Measurements from ENCODE around the gene MROH2A. TPM values are rescaled to one million over a fixed set of nuclear protein-coding genes. Genes with fewer than 3 reads are reported as not detected.

The MROH2A gene
- total and polyA plus RNA-seq, 4 donors: 0.08 to 0.28 (median 0.09) TPM; not detected in 1

GRCh38 chr2:233769260-233769659 is 8.9 kb upstream of the MROH2A start:
- 95% methylated on average over 9 of the region's 9 CpGs for WGBS
- Histone ChIP-seq H3K27ac (ENCODE audit: low read depth in 1 of 2, low read length in 2 of 2) (no peak overlapping the region), H3K27me3 (ENCODE audit: control insufficient read depth in 4 of 4, insufficient read depth in 4 of 4, low read length in 3 of 4) (no peaks in the 10 kb centered on the region), H3K9me3 (ENCODE audit: control insufficient read depth in 4 of 4, low read length in 3 of 4) (no peaks in the 10 kb centered on the region), H3K4me1 (ENCODE audit: control insufficient read depth in 4 of 4, insufficient read depth in 4 of 4, low read length in 3 of 4) (peaks cover 0 to 8% (median 3%) of the 10 kb centered on the region in 4 donors), H3K4me3 (ENCODE audit: low read depth in 1 of 3, low read length in 3 of 3) (no peak overlapping the region), H3K9ac (ENCODE audit: low read depth in 1 of 2, low read length in 2 of 2) (no peak overlapping the region), H3K36me3 (ENCODE audit: control insufficient read depth in 4 of 4, insufficient read depth in 3 of 4, low read depth in 1 of 4, low read length in 3 of 4) (peaks cover 6 to 49% (median 40%) of the 10 kb centered on the region in 4 donors)
- DNase-seq (ENCODE audit: low spot score): no peak
- no peak for TF ChIP-seq REST (IDR thresholded peaks at IDR 0.05)
- TF ChIP-seq, protein P1, sequence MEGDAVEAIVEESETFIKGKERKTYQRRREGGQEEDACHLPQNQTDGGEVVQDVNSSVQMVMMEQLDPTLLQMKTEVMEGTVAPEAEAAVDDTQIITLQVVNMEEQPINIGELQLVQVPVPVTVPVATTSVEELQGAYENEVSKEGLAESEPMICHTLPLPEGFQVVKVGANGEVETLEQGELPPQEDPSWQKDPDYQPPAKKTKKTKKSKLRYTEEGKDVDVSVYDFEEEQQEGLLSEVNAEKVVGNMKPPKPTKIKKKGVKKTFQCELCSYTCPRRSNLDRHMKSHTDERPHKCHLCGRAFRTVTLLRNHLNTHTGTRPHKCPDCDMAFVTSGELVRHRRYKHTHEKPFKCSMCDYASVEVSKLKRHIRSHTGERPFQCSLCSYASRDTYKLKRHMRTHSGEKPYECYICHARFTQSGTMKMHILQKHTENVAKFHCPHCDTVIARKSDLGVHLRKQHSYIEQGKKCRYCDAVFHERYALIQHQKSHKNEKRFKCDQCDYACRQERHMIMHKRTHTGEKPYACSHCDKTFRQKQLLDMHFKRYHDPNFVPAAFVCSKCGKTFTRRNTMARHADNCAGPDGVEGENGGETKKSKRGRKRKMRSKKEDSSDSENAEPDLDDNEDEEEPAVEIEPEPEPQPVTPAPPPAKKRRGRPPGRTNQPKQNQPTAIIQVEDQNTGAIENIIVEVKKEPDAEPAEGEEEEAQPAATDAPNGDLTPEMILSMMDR (IDR thresholded peaks at IDR 0.05; ENCODE audit: low read depth, low read length, missing input control): no peak
- no peak for TF ChIP-seq GABPA (IDR thresholded peaks at IDR 0.05 in 1 of 2, conservative IDR thresholded peaks at IDR 0.05 in 1 of 2)
- TF ChIP-seq FOXA1 (IDR thresholded peaks at IDR 0.05): no peak
- no peak for TF ChIP-seq TAF1 (conservative IDR thresholded peaks at IDR 0.05)
- TF ChIP-seq FOXA2 (IDR thresholded peaks at IDR 0.05): no peak
- no peak for TF ChIP-seq EGR1 (IDR thresholded peaks at IDR 0.05; ENCODE audit: low read depth in 2 of 2)
- no peak for TF ChIP-seq NR2F2 (IDR thresholded peaks at IDR 0.05)
- TF ChIP-seq, protein P2, sequence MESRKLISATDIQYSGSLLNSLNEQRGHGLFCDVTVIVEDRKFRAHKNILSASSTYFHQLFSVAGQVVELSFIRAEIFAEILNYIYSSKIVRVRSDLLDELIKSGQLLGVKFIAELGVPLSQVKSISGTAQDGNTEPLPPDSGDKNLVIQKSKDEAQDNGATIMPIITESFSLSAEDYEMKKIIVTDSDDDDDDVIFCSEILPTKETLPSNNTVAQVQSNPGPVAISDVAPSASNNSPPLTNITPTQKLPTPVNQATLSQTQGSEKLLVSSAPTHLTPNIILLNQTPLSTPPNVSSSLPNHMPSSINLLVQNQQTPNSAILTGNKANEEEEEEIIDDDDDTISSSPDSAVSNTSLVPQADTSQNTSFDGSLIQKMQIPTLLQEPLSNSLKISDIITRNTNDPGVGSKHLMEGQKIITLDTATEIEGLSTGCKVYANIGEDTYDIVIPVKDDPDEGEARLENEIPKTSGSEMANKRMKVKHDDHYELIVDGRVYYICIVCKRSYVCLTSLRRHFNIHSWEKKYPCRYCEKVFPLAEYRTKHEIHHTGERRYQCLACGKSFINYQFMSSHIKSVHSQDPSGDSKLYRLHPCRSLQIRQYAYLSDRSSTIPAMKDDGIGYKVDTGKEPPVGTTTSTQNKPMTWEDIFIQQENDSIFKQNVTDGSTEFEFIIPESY (IDR thresholded peaks at IDR 0.05): no peak
- TF ChIP-seq JUND (IDR thresholded peaks at IDR 0.05): no peak
- TF ChIP-seq ATF3 (IDR thresholded peaks at IDR 0.05): no peak
- TF ChIP-seq RXRA (IDR thresholded peaks at IDR 0.05): no peak
- no peak for TF ChIP-seq MAX (IDR thresholded peaks at IDR 0.05)

DNA sequence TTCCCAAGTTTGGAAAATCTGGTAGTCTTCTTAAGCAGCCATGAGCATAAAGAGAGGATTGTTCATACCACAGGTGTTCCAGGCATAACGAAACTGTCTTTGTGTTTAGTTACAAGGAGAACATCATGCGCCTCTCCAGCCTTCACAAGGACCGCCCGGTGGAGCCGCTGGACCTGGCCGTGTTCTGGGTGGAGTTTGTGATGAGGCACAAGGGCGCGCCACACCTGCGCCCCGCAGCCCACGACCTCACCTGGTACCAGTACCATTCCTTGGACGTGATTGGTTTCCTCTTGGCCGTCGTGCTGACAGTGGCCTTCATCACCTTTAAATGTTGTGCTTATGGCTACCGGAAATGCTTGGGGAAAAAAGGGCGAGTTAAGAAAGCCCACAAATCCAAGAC is 6.0 kb upstream of the MROH2A start:
- Histone ChIP-seq H3K9me3 (ENCODE audit: control insufficient read depth in 4 of 4, low read length in 3 of 4) (no peaks in the 10 kb centered on the region), H3K9ac (ENCODE audit: low read depth in 1 of 2, low read length in 2 of 2) (no peak overlapping the region), H3K27ac (ENCODE audit: low read depth in 1 of 2, low read length in 2 of 2) (no peak overlapping the region), H3K4me1 (ENCODE audit: control insufficient read depth in 4 of 4, insufficient read depth in 4 of 4, low read length in 3 of 4) (no peaks in the 10 kb centered on the region), H3K36me3 (ENCODE audit: control insufficient read depth in 4 of 4, insufficient read depth in 3 of 4, low read depth in 1 of 4, low read length in 3 of 4) (peaks cover 6 to 49% (median 40%) of the 10 kb centered on the region in 4 donors), H3K4me3 (ENCODE audit: low read depth in 1 of 3, low read length in 3 of 3) (no peak overlapping the region), H3K27me3 (ENCODE audit: control insufficient read depth in 4 of 4, insufficient read depth in 4 of 4, low read length in 3 of 4) (no peaks in the 10 kb centered on the region)
- 95% methylated on average over 16 of the region's 16 CpGs for WGBS
- DNase-seq (ENCODE audit: low spot score): no peak
- TF ChIP-seq YY1 (IDR thresholded peaks at IDR 0.05) (no peak), EGR1 (IDR thresholded peaks at IDR 0.05; ENCODE audit: low read depth in 2 of 2) (no peak), RXRA (IDR thresholded peaks at IDR 0.05) (no peak), MAX (IDR thresholded peaks at IDR 0.05) (no peak), HNF4G (IDR thresholded peaks at IDR 0.05) (no peak), FOXA1 (IDR thresholded peaks at IDR 0.05) (no peak), RAD21 (IDR thresholded peaks at IDR 0.05) (no peak), NR2F2 (IDR thresholded peaks at IDR 0.05) (no peak), TAF1 (conservative IDR thresholded peaks at IDR 0.05) (no peak), ATF3 (IDR thresholded peaks at IDR 0.05) (no peak), FOXA2 (IDR thresholded peaks at IDR 0.05) (no peak), HNF4A (conservative IDR thresholded peaks at IDR 0.05) (no peak), REST (IDR thresholded peaks at IDR 0.05) (no peak)
- TF ChIP-seq, protein P2 (IDR thresholded peaks at IDR 0.05): no peak
